K562 (cell line): ENCODE measurements around the gene UNC45B. TPM values are rescaled to one million over a fixed set of nuclear protein-coding genes. Genes with fewer than 3 reads are reported as not detected.

ENCODE experiments used
- ATAC-seq: fragments of 200-7000 bp; cut with Tn5 transposase; 3 replicates; pipeline ENCODE4 v1.9.1; 2020; ENCODE audit warnings: moderate library complexity
- BruUV-seq: library from RNA; stranded (reverse); fragments of 400-500 nt; replicated peaks from 2 replicates; lab custom pipeline; 2021; lab: Mats Ljungman, UMichigan
- CTCF ChIA-PET: fragments of 300-600 bp; formaldehyde crosslinking; extraction: SDS; loops from one replicate; lab custom pipeline; 2021; ENCODE audit warnings: low intra/inter-chr PET ratio; lab: Yijun Ruan, JAX
- POLR2A ChIA-PET: fragments of 300-600, 350-650 bp; sonication (Branson Sonifier 250); formaldehyde crosslinking; extraction: SDS; loops from one replicate; lab custom pipeline; 2021; ENCODE audit warnings: antibody characterized with exemption, inconsistent platforms; lab: Yijun Ruan, JAX
- DNase-seq, 4 experiments: peaks; one replicate each; pipeline versions ENCODE4 v3.0.0 to v3.0.0-alpha.2; 2011 to 2018; ENCODE audit warnings: low spot score in 3 of 4, mixed read lengths in 3 of 4; ENCODE audit errors: extremely low read depth in 1 of 4
- FAIRE-seq: peaks from 2 replicates; lab custom pipeline; 2011; peaks lifted over from hg19 to GRCh38; lab: Jason Lieb, UNC
- H2AFZ ChIP-seq: 2 replicates; pipeline ENCODE4 v1.6.0; 2011; ENCODE audit warnings: low read depth, low read length, control low read depth, inconsistent platforms
- H3K27ac ChIP-seq: fragments of 200-600 bp; 3 replicates; pipeline ENCODE4 v1.8.0; 2011; ENCODE audit warnings: low read depth, mild to moderate bottlenecking, control low read depth, inconsistent platforms, low read length, moderate library complexity, mixed read lengths; ENCODE audit errors: extremely low read depth
- H3K27me3 ChIP-seq, 2 experiments: fragments of 300-600 bp in 1 of 2; 2 replicates in 1 of 2; 3 replicates in 1 of 2; pipeline versions ENCODE4 v1.6.0 to v1.8.0; 2011; ENCODE audit warnings: inconsistent platforms in 2 of 2, low read length in 2 of 2, mild to moderate bottlenecking in 1 of 2, mixed read lengths in 1 of 2, moderate library complexity in 1 of 2; ENCODE audit not compliant: control insufficient read depth in 2 of 2, insufficient read depth in 2 of 2
- H3K36me3 ChIP-seq: fragments of 300-600 bp; 3 replicates; pipeline ENCODE4 v1.8.0; 2011; ENCODE audit warnings: mild to moderate bottlenecking, low read length, inconsistent platforms; ENCODE audit not compliant: control insufficient read depth, insufficient read depth
- H3K4me1 ChIP-seq, 2 experiments: fragments of 200-600 bp in 1 of 2; replicated peaks in 1 of 2; 2 replicates in 1 of 2; 3 replicates in 1 of 2; pipeline versions ENCODE4 v1.5.1 to v1.8.0; 2011; ENCODE audit warnings: inconsistent platforms in 2 of 2, low read length in 2 of 2, mild to moderate bottlenecking in 1 of 2, mixed read lengths in 1 of 2, moderate library complexity in 1 of 2; ENCODE audit not compliant: control insufficient read depth in 2 of 2, insufficient read depth in 2 of 2
- H3K4me2 ChIP-seq: 2 replicates; pipeline ENCODE4 v1.6.1; 2011; ENCODE audit warnings: low read length, control low read depth, inconsistent platforms, mixed read lengths; ENCODE audit not compliant: insufficient read depth
- H3K4me3 ChIP-seq: fragments of 200-600 bp; sonication (generic), shearing (Covaris generic); 2 replicates; pipeline ENCODE4 v1.5.1; 2016; ENCODE audit warnings: control low read depth, inconsistent platforms
- H3K79me2 ChIP-seq: fragments of 200-600 bp; 3 replicates; pipeline ENCODE4 v1.8.0; 2011; ENCODE audit warnings: low read length, inconsistent platforms; ENCODE audit not compliant: control insufficient read depth, insufficient read depth
- H3K9ac ChIP-seq, 2 experiments: 2 replicates each; pipeline versions ENCODE4 v1.6.0 to v1.6.1; 2011; ENCODE audit warnings: low read depth in 2 of 2, low read length in 2 of 2, control low read depth in 1 of 2, inconsistent platforms in 1 of 2, mild to moderate bottlenecking in 1 of 2, mixed read lengths in 1 of 2; ENCODE audit not compliant: insufficient read depth in 1 of 2
- H3K9me1 ChIP-seq: one replicate; pipeline ENCODE4 v1.6.0; 2011; ENCODE audit warnings: inconsistent platforms, mild to moderate bottlenecking, low read length, moderate library complexity; ENCODE audit not compliant: control insufficient read depth, insufficient read depth
- H3K9me3 ChIP-seq: replicated peaks from 2 replicates; pipeline ENCODE4 v1.5.1; 2011; ENCODE audit warnings: low read depth, low read length, inconsistent platforms; ENCODE audit not compliant: control insufficient read depth, insufficient read depth
- H4K20me1 ChIP-seq: replicated peaks from 2 replicates; pipeline ENCODE4 v1.6.1; 2011; ENCODE audit warnings: low read length, inconsistent platforms, mixed read lengths; ENCODE audit not compliant: control insufficient read depth, insufficient read depth
- ARID2 ChIP-seq: fragments of 450-650 bp; IDR thresholded peaks from 2 replicates; pipeline ENCODE4 v1.6.1; 2017; ENCODE audit warnings: antibody characterized with exemption, mild to moderate bottlenecking
- BRF1 ChIP-seq: IDR thresholded peaks from 3 replicates; pipeline ENCODE4 v1.6.1; 2011; ENCODE audit warnings: borderline replicate concordance, mild to moderate bottlenecking; ENCODE audit not compliant: insufficient read length; ENCODE audit errors: extremely low read depth
- CBFA2T3 ChIP-seq: fragments of 450-650 bp; IDR thresholded peaks from 2 replicates; pipeline ENCODE4 v1.6.1; 2017
- CHD1 ChIP-seq: fragments of 200-600 bp; sonication (generic); IDR thresholded peaks from one replicate; pipeline ENCODE4 v1.6.1; 2012; ENCODE audit warnings: mild to moderate bottlenecking, moderate library complexity, low read length, inconsistent platforms
- DIDO1 ChIP-seq: fragments of 450-650 bp; IDR thresholded peaks from 2 replicates; pipeline ENCODE4 v1.6.1; 2016; ENCODE audit warnings: low read depth, missing biosample characterization, missing genetic modification characterization
- DNMT1 ChIP-seq: fragments of 450-650 bp; IDR thresholded peaks from 2 replicates; pipeline ENCODE4 v1.6.1; 2016; ENCODE audit warnings: antibody characterized with exemption, mild to moderate bottlenecking
- EP300 ChIP-seq: IDR thresholded peaks from 2 replicates; pipeline ENCODE4 v1.6.1; 2012; ENCODE audit warnings: low read length, improper control_type of control experiment
- MTA1 ChIP-seq: fragments of 450-650 bp; IDR thresholded peaks from 2 replicates; pipeline ENCODE4 v1.6.1; 2017; ENCODE audit warnings: borderline replicate concordance
- POLR2A ChIP-seq: fragments of 450-650 bp; conservative IDR thresholded peaks from 2 replicates; pipeline ENCODE4 v1.6.1; 2016
- POLR2AphosphoS2 ChIP-seq: IDR thresholded peaks from 2 replicates; pipeline ENCODE4 v1.6.1; 2012; ENCODE audit warnings: low read length, improper control_type of control experiment
- POLR2G ChIP-seq: fragments of 200-400 bp; formaldehyde crosslinking; IDR thresholded peaks from 2 replicates; pipeline ENCODE4 v1.6.1; 2017; ENCODE audit warnings: low read depth, mild to moderate bottlenecking, antibody characterized with exemption, low read length, moderate library complexity
- RBFOX2 ChIP-seq: fragments of 200-400 bp; formaldehyde crosslinking; IDR thresholded peaks from 2 replicates; pipeline ENCODE4 v1.6.1; 2017; ENCODE audit warnings: low read depth, mild to moderate bottlenecking, low read length, moderate library complexity
- ZNF274 ChIP-seq: IDR thresholded peaks from 2 replicates; pipeline ENCODE4 v1.6.1; 2011; ENCODE audit warnings: low read depth, mild to moderate bottlenecking, low read length, moderate library complexity, borderline replicate concordance
- ZZZ3 ChIP-seq: fragments of 450-650 bp; IDR thresholded peaks from 2 replicates; pipeline ENCODE4 v1.6.1; 2016; ENCODE audit warnings: antibody characterized with exemption, mild to moderate bottlenecking, moderate library complexity
- WGBS: fragments of 100-300 bp; shearing (Covaris generic); methylation state at CpG from one replicate; pipeline ENCODE4 v1.1.6; 2016; ENCODE audit warnings: low coverage, mixed read lengths; ENCODE audit not compliant: insufficient coverage; ENCODE audit errors: missing lambda C conversion rate; 5-methylcytosine and 5-hydroxymethylcytosine counted together
- in situ Hi-C: fragments of 300-500 bp; cut with MboI; formaldehyde crosslinking; loops from 4 replicates; pipeline ENCODE4 v1.15.0; 2018; ENCODE audit warnings: inconsistent platforms, mixed read lengths
- intact Hi-C: fragments of 100-400 bp; cut with micrococcal nuclease; formaldehyde crosslinking; loops from 2 replicates; pipeline ENCODE4 v1.14.2; 2022
- polyA plus RNA-seq, 8 experiments: library from polyadenylated mRNA; depleted of rRNA in 4 of 8; stranded (reverse) in 5 of 8; unstranded in 3 of 8; fragments of >200 nt; fragmentation: Nextera tagmentation in 2 of 8; fragmentation: Illumina TruSeq in 1 of 8; extraction: Ambion mirVana in 2 of 8; extraction: Trizol in 1 of 8; gene quantifications; 2 replicates each; pipeline versions ENCODE4 v1.2.1 to v1.2.3, GENCODE V29; 2011 to 2014; ENCODE audit warnings: inconsistent platforms in 1 of 8, missing spikeins in 1 of 8
- total RNA-seq, 7 experiments: library from RNA; depleted of rRNA in 6 of 7; stranded (reverse); fragments of >200 nt in 6 of 7; fragmentation: Illumina TruSeq in 2 of 7; extraction: Trizol in 2 of 7; gene quantifications; 2 replicates each; pipeline versions ENCODE4 v1.2.1 to v1.2.3, GENCODE V29; 2011 to 2021; ENCODE audit warnings: low replicate concordance in 1 of 7
- TF ChIP-seq, protein P1 (sequence below): fragments of 250-450 bp; sonication (Bioruptor Pico); IDR thresholded peaks from 2 replicates; pipeline ENCODE4 v1.8.0; 2022; ENCODE audit warnings: moderate library complexity, mild to moderate bottlenecking, inconsistent platforms
- TF ChIP-seq, protein P2 (sequence below): sonication (generic); formaldehyde crosslinking; IDR thresholded peaks from 2 replicates; pipeline ENCODE4 v1.8.1; 2023; ENCODE audit warnings: mild to moderate bottlenecking, missing genetic modification reagents, moderate library complexity

UNC45B gene
- total and polyA plus RNA-seq, 9 of the 15 experiments (the other 6 are each of a cell fraction or from before 2014, with no cell fraction given), result not detected

DNA sequence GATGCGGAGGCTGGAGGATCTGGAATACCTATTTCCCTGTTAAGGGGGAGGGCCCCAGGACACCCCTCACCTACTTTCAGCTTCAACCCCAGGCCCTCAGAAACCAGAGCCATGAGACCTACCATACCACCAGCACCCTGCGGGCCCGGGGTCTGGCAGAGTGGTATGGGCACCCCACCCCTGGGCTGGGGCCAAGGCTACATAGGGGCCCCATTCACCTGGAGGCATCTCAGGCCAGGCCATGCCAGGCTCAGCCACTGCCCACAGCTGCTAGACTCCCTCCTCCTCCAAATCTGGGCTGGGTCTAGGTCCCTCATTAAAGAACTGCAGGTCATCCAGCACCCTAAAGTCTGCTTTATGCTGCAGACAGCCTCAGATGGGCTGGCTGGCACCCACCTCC is 17.2 kb upstream of the UNC45B start:
- peaks cover 52% of the 10 kb centered on the region for H3K36me3 ChIP-seq
- no peaks in the 10 kb centered on the region for H3K9me3 ChIP-seq
- no peak overlapping the region for H3K27ac ChIP-seq
- ATAC-seq (peak; percentile 21; the same call in 2 of the 3 replicates), FAIRE-seq (no peak), DNase-seq (no peak)
- H3K4me2 ChIP-seq, result no peak overlapping the region
- no peak overlapping the region for H3K4me3 ChIP-seq
- intact Hi-C loops, result no loop called here
- 100% methylated on average over 3 of the region's 3 CpGs for WGBS
- no peaks in the 10 kb centered on the region for H3K79me2 ChIP-seq
- H3K9ac ChIP-seq, result no peak overlapping the region
- no TSS peak for BruUV-seq
- POLR2A ChIA-PET, result interaction anchor here (1.0 to 1.1 kb wide), 3 partner anchors 9 to 123 kb away, joined by 3 read pairs; no protein-coding TSS in a partner anchor
- H2AFZ ChIP-seq, result no peak overlapping the region
- H4K20me1 ChIP-seq, result peaks cover 15% of the 10 kb centered on the region
- peaks cover 0 to 5% of the 10 kb centered on the region in 2 experiments; a peak in 2 of 5 replicates for H3K4me1 ChIP-seq
- CTCF ChIA-PET, result no interaction called here
- no peak for TF ChIP-seq ZZZ3
- peak; percentile 61 for TF ChIP-seq POLR2G
- TF ChIP-seq POLR2AphosphoS2, result no peak
- TF ChIP-seq RBFOX2, result peak; percentile 61
- TF ChIP-seq MTA1, result no peak
- TF ChIP-seq POLR2A, result peak; percentile 45; the same call in 1 of the 2 replicates
- H3K9me1 ChIP-seq, result peaks cover 4% of the 10 kb centered on the region
- no peaks in the 10 kb centered on the region for H3K27me3 ChIP-seq
- in situ Hi-C loops, result no loop called here

DNA sequence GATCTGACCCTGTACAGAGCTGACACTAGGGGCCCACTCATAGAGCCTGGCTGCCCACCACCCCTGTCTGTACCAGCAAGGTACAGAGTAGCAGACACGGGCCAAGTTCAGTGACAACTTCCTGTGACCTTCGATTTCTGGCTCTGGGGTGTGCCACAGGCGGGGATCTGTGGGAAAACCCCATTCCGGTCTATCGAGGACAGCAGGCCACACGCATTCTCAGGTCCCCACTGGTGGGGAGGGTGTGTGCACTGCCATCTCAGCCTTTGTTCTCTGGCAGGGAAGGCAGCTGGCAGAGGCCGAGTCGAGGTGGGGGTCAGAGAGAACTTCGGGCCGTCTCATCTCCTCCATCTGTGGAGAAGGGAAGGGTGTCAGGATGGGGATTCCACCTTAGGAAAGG is 15.5 kb upstream of the UNC45B start:
- Histone ChIP-seq H3K27ac (no peak overlapping the region), H3K4me1 (peaks cover 0 to 5% of the 10 kb centered on the region in 2 experiments; a peak in 2 of 5 replicates), H3K36me3 (peaks cover 69% of the 10 kb centered on the region), H3K79me2 (no peaks in the 10 kb centered on the region), H3K27me3 (no peaks in the 10 kb centered on the region), H3K9me1 (peaks cover 4% of the 10 kb centered on the region), H3K9me3 (no peaks in the 10 kb centered on the region), H3K4me3 (no peak overlapping the region), H3K4me2 (no peak overlapping the region), H2AFZ (no peak overlapping the region), H4K20me1 (peaks cover 15% of the 10 kb centered on the region), H3K9ac (no peak overlapping the region)
- TF ChIP-seq, protein P1, sequence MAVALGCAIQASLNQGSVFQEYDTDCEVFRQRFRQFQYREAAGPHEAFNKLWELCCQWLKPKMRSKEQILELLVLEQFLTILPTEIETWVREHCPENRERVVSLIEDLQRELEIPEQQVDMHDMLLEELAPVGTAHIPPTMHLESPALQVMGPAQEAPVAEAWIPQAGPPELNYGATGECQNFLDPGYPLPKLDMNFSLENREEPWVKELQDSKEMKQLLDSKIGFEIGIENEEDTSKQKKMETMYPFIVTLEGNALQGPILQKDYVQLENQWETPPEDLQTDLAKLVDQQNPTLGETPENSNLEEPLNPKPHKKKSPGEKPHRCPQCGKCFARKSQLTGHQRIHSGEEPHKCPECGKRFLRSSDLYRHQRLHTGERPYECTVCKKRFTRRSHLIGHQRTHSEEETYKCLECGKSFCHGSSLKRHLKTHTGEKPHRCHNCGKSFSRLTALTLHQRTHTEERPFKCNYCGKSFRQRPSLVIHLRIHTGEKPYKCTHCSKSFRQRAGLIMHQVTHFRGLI (CRISPR knock-in tag), result no peak
- TF ChIP-seq, protein P2, sequence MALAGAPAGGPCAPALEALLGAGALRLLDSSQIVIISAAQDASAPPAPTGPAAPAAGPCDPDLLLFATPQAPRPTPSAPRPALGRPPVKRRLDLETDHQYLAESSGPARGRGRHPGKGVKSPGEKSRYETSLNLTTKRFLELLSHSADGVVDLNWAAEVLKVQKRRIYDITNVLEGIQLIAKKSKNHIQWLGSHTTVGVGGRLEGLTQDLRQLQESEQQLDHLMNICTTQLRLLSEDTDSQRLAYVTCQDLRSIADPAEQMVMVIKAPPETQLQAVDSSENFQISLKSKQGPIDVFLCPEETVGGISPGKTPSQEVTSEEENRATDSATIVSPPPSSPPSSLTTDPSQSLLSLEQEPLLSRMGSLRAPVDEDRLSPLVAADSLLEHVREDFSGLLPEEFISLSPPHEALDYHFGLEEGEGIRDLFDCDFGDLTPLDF (CRISPR knock-in tag), result no peak
- TF ChIP-seq CHD1 (no peak), ARID2 (no peak), DNMT1 (no peak), CBFA2T3 (no peak), DIDO1 (tag) (no peak), BRF1 (no peak), EP300 (no peak), ZNF274 (no peak)
- BruUV-seq, result no TSS peak
- ATAC-seq (no peak), FAIRE-seq (no peak), DNase-seq (no peak)
- ChIA-PET CTCF (no interaction called here), POLR2A (no interaction called here)
- in situ Hi-C loops (no loop called here), intact Hi-C loops (no loop called here)
- WGBS, result 94% methylated on average over 10 of the region's 10 CpGs
